GM23338 (cell line): ENCODE data around the gene ZNF26. TPM values are rescaled to one million over a fixed set of nuclear protein-coding genes. Genes with fewer than 3 reads are reported as not detected.

Experiments
- ATAC-seq: fragments of 200-7000 bp; cut with Tn5 transposase; 3 replicates; pipeline ENCODE4 v1.9.1; 2020
- DNase-seq: peaks from one replicate; pipeline ENCODE4 v3.0.0-alpha.2; 2015; ENCODE audit warnings: low spot score
- H2AFZ ChIP-seq: fragments of 200-600 bp; sonication (generic); 2 replicates; pipeline ENCODE4 v1.8.0; 2016; ENCODE audit warnings: antibody characterized with exemption, mild to moderate bottlenecking, moderate library complexity
- H3F3A ChIP-seq: fragments of 200-600 bp; sonication (generic); replicated peaks from 2 replicates; pipeline ENCODE4 v1.8.0; 2017; ENCODE audit warnings: antibody characterized with exemption, mixed run types, low read depth
- H3K27ac ChIP-seq: fragments of 200-600 bp; sonication (generic); 2 replicates; pipeline ENCODE4 v1.6.1; 2016; ENCODE audit warnings: low read depth
- H3K27me3 ChIP-seq: fragments of 200-600 bp; sonication (generic); 2 replicates; pipeline ENCODE4 v1.8.0; 2016; ENCODE audit warnings: mild to moderate bottlenecking, mixed run types, moderate library complexity; ENCODE audit not compliant: insufficient read depth
- H3K36me3 ChIP-seq: fragments of 200-600 bp; sonication (generic); 2 replicates; pipeline ENCODE4 v1.8.0; 2016; ENCODE audit warnings: mild to moderate bottlenecking; ENCODE audit not compliant: insufficient read depth
- H3K4me1 ChIP-seq: fragments of 200-600 bp; sonication (generic); 2 replicates; pipeline ENCODE4 v1.8.0; 2016; ENCODE audit warnings: mild to moderate bottlenecking, moderate library complexity; ENCODE audit not compliant: insufficient read depth
- H3K4me2 ChIP-seq: fragments of 200-600 bp; sonication (generic); 2 replicates; pipeline ENCODE4 v1.7.1; 2017; ENCODE audit warnings: mixed run types
- H3K4me3 ChIP-seq: fragments of 200-600 bp; sonication (generic); 2 replicates; pipeline ENCODE4 v1.6.1; 2016; ENCODE audit warnings: mixed run types
- H3K79me2 ChIP-seq: fragments of 200-600 bp; sonication (generic); replicated peaks from 2 replicates; pipeline ENCODE4 v1.8.0; 2017; ENCODE audit warnings: mild to moderate bottlenecking; ENCODE audit not compliant: insufficient read depth
- H3K9me2 ChIP-seq: fragments of 200-600 bp; sonication (generic); 2 replicates; pipeline ENCODE4 v1.8.0; 2017; ENCODE audit not compliant: insufficient read depth
- H4K20me1 ChIP-seq: fragments of 200-600 bp; sonication (generic); replicated peaks from 2 replicates; pipeline ENCODE4 v1.8.0; 2017; ENCODE audit warnings: mild to moderate bottlenecking; ENCODE audit not compliant: insufficient read depth
- H3K27ac Mint-ChIP-seq: 2 replicates; pipeline ENCODE4 v1.8.0; 2020; ENCODE audit warnings: inconsistent platforms, mild to moderate bottlenecking, moderate library complexity, mixed read lengths
- H3K27me3 Mint-ChIP-seq: 3 replicates; pipeline ENCODE4 v1.8.0; 2022; ENCODE audit warnings: low read depth, mild to moderate bottlenecking, moderate library complexity, mixed read lengths, inconsistent platforms; ENCODE audit not compliant: insufficient read depth, poor library complexity
- H3K36me3 Mint-ChIP-seq: 3 replicates; pipeline ENCODE4 v1.8.0; 2021; ENCODE audit warnings: low read depth, mild to moderate bottlenecking, inconsistent platforms, moderate library complexity, mixed read lengths
- H3K4me1 Mint-ChIP-seq: 3 replicates; pipeline ENCODE4 v1.8.0; 2020; ENCODE audit warnings: mild to moderate bottlenecking, inconsistent platforms, mixed read lengths
- H3K4me3 Mint-ChIP-seq: 3 replicates; pipeline ENCODE4 v1.8.0; 2021; ENCODE audit warnings: moderate library complexity, mild to moderate bottlenecking, inconsistent platforms, mixed read lengths
- H3K9me3 Mint-ChIP-seq: 3 replicates; pipeline ENCODE4 v1.8.0; 2020; ENCODE audit warnings: moderate library complexity, mild to moderate bottlenecking, inconsistent platforms, mixed read lengths
- CREB1 ChIP-seq: fragments of 250-450 bp; sonication (Bioruptor Pico); IDR thresholded peaks from 2 replicates; pipeline ENCODE4 v1.5.0; 2020; ENCODE audit warnings: low read depth, mild to moderate bottlenecking, moderate library complexity
- CTCF ChIP-seq, 2 experiments: fragments of 200-600 bp in 1 of 2; sonication (generic) in 1 of 2; conservative IDR thresholded peaks; 2 replicates each; pipeline versions ENCODE4 v1.5.1 to v1.6.1; 2016 to 2017; ENCODE audit warnings: antibody characterized with exemption in 2 of 2, low read depth in 2 of 2, mild to moderate bottlenecking in 2 of 2, moderate library complexity in 1 of 2
- ETS1 ChIP-seq: IDR thresholded peaks from 2 replicates; pipeline ENCODE4 v1.6.1; 2016; ENCODE audit warnings: antibody characterized with exemption
- EZH2 ChIP-seq: fragments of 200-600 bp; sonication (generic); IDR thresholded peaks from one replicate; pipeline ENCODE4 v1.8.0; 2017; ENCODE audit warnings: antibody characterized with exemption, mild to moderate bottlenecking, low read depth; ENCODE audit not compliant: unreplicated experiment
- EZH2phosphoT487 ChIP-seq: fragments of 200-600 bp; sonication (generic); IDR thresholded peaks from one replicate; pipeline ENCODE4 v1.8.1; 2018; ENCODE audit warnings: antibody characterized with exemption; ENCODE audit not compliant: unreplicated experiment
- JUNB ChIP-seq: IDR thresholded peaks from one replicate; pipeline ENCODE4 v1.6.1; 2016; ENCODE audit warnings: antibody characterized with exemption; ENCODE audit not compliant: unreplicated experiment
- POLR2AphosphoS5 ChIP-seq: IDR thresholded peaks from 2 replicates; pipeline ENCODE4 v1.6.1; 2016; ENCODE audit warnings: antibody characterized with exemption, low read depth
- REST ChIP-seq: IDR thresholded peaks from one replicate; pipeline ENCODE4 v1.6.1; 2018; ENCODE audit warnings: antibody characterized with exemption; ENCODE audit not compliant: unreplicated experiment
- STAT1 ChIP-seq: IDR thresholded peaks from one replicate; pipeline ENCODE4 v1.6.1; 2016; ENCODE audit warnings: antibody characterized with exemption; ENCODE audit not compliant: unreplicated experiment
- ZNF462 ChIP-seq: fragments of 250-450 bp; sonication (Bioruptor Pico); IDR thresholded peaks from 2 replicates; pipeline ENCODE4 v1.5.0; 2020; ENCODE audit warnings: mild to moderate bottlenecking, moderate library complexity
- polyA plus RNA-seq: library from polyadenylated mRNA; unstranded; fragments of >200 nt; fragmentation: Nextera tagmentation; extraction: Ambion mirVana; gene quantifications from 2 replicates; pipeline ENCODE4 v1.2.1, GENCODE V29; 2016
- total RNA-seq: library from RNA; depleted of rRNA; stranded (reverse); fragments of >200 nt; shearing (Covaris generic); gene quantifications from 2 replicates; pipeline ENCODE4 v1.2.3, GENCODE V29; 2014

Gene ZNF26
- total and polyA plus RNA-seq, 2 experiments from 2014 or later: 4.8 to 18.9 TPM

DNA sequence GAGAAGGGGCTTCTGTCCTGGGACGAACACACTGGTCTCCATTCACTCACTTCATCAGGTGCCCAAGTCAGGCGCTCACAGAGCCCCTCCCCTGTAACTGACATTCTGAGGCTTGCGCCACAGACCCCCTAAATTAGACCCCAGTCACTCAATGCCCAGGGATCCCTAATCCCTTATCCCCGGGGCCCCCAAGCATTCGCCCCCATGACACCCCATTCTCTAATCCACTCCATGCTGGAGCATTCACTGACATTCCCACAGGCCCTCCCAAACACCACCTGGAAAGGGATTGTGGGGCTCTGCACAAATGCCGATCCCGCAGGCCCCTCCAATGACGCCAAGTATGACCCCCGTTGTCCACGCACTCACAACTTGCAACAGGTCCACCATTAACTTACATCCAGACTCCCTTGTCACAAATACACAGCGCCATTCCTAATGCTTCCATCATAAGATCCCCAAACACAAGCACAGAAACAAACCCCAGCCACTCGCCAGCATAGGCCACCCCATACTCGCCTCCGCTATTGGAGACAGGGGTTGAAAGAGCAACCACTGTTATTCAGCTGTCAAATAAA lies 31.6 kb upstream of the ZNF26 start:
- Histone ChIP-seq H2AFZ (no peak overlapping the region), H3K27ac (no peak overlapping the region), H3K4me1 (peaks cover 5% of the 10 kb centered on the region; the same call in 1 of the 2 replicates), H3K4me2 (peak overlapping the region; percentile 88), H3K27me3 (no peaks in the 10 kb centered on the region), H3K9me2 (no peaks in the 10 kb centered on the region), H3F3A (peaks cover 22% of the 10 kb centered on the region), H3K4me3 (peak overlapping the region; percentile 87), H4K20me1 (no peaks in the 10 kb centered on the region), H3K36me3 (no peaks in the 10 kb centered on the region), H3K79me2 (peaks cover 28% of the 10 kb centered on the region)
- DNase-seq: no peak
- ATAC-seq: no peak
- H3K4me1 Mint-ChIP-seq: peaks cover 11% of the 10 kb centered on the region
- peaks cover 49% of the 10 kb centered on the region for H3K36me3 Mint-ChIP-seq
- H3K4me3 Mint-ChIP-seq: peak overlapping the region; percentile 87
- H3K9me3 Mint-ChIP-seq: peaks cover 26% of the 10 kb centered on the region
- H3K27me3 Mint-ChIP-seq: peaks cover 24% of the 10 kb centered on the region
- no peak overlapping the region for H3K27ac Mint-ChIP-seq
- TF ChIP-seq REST (no peak), CREB1 (CRISPR knock-in tag) (no peak), ZNF462 (CRISPR knock-in tag) (no peak), EZH2phosphoT487 (no peak), JUNB (no peak), EZH2 (no peak), ETS1 (no peak), STAT1 (no peak), CTCF (conservative IDR thresholded peaks at IDR 0.05; ENCODE audit: low read depth in 2 of 2) (no peak), POLR2AphosphoS5 (no peak)
